K562 (cell line): ENCODE measurements around the gene PPM1G. TPM values are rescaled to one million over a fixed set of nuclear protein-coding genes. Genes with fewer than 3 reads are reported as not detected.

Experiments
- ATF6 ChIP-seq: sonication (generic); formaldehyde crosslinking; IDR thresholded peaks from 2 replicates; pipeline ENCODE4 v1.4.0; 2020; ENCODE audit warnings: mild to moderate bottlenecking, missing genetic modification reagents
- CREB3 ChIP-seq: fragments of 450-650 bp; conservative IDR thresholded peaks from 2 replicates; pipeline ENCODE4 v1.6.1; 2016; ENCODE audit warnings: missing genetic modification characterization, low read depth, mild to moderate bottlenecking, missing compliant biosample characterization, moderate library complexity
- CSDE1 ChIP-seq, 2 experiments: fragments of 450-650 bp; IDR thresholded peaks; 2 replicates each; pipeline ENCODE4 v1.6.1; 2016; ENCODE audit warnings: mild to moderate bottlenecking in 1 of 2
- E2F4 ChIP-seq: sonication (generic); formaldehyde crosslinking; IDR thresholded peaks from 2 replicates; pipeline ENCODE4 v1.8.0; 2022; ENCODE audit warnings: mild to moderate bottlenecking, low read depth, missing genetic modification reagents
- EP300 ChIP-seq: IDR thresholded peaks from 2 replicates; pipeline ENCODE4 v1.6.1; 2012; ENCODE audit warnings: low read length, improper control_type of control experiment
- GTF2E2 ChIP-seq: fragments of 200-800 bp; sonication (Bioruptor generic); IDR thresholded peaks from 2 replicates; pipeline ENCODE4 v1.6.1; 2016; ENCODE audit warnings: missing genetic modification characterization, missing compliant biosample characterization
- KLF16 ChIP-seq: IDR thresholded peaks from 2 replicates; pipeline ENCODE4 v1.6.1; 2016; ENCODE audit warnings: antibody characterized with exemption
- POLR2B ChIP-seq: fragments of 450-650 bp; IDR thresholded peaks from 2 replicates; pipeline ENCODE4 v1.6.1; 2018; ENCODE audit warnings: low read depth; ENCODE audit not compliant: partially characterized antibody
- RCOR1 ChIP-seq, 2 experiments: IDR thresholded peaks; 2 replicates each; pipeline ENCODE4 v1.6.1; 2012; ENCODE audit warnings: low read depth in 2 of 2, low read length in 2 of 2, borderline replicate concordance in 1 of 2, improper control_type of control experiment in 1 of 2
- SP2 ChIP-seq: IDR thresholded peaks from 2 replicates; pipeline ENCODE4 v1.6.1; 2011; ENCODE audit warnings: mild to moderate bottlenecking, low read depth, low read length, moderate library complexity; ENCODE audit not compliant: poor library complexity, severe bottlenecking; ENCODE audit errors: extremely low read depth
- ZNF274 ChIP-seq: IDR thresholded peaks from 2 replicates; pipeline ENCODE4 v1.6.1; 2011; ENCODE audit warnings: low read depth, mild to moderate bottlenecking, low read length, moderate library complexity, borderline replicate concordance
- ZNF75A ChIP-seq: fragments of 450-650 bp; formaldehyde crosslinking; IDR thresholded peaks from 2 replicates; pipeline ENCODE4 v1.4.0; 2020; ENCODE audit warnings: mild to moderate bottlenecking
- polyA plus RNA-seq, 8 experiments: library from polyadenylated mRNA; depleted of rRNA in 4 of 8; stranded (reverse) in 5 of 8; unstranded in 3 of 8; fragments of >200 nt; fragmentation: Nextera tagmentation in 2 of 8; fragmentation: Illumina TruSeq in 1 of 8; extraction: Ambion mirVana in 2 of 8; extraction: Trizol in 1 of 8; gene quantifications; 2 replicates each; pipeline versions ENCODE4 v1.2.1 to v1.2.3, GENCODE V29; 2011 to 2014; ENCODE audit warnings: inconsistent platforms in 1 of 8, missing spikeins in 1 of 8
- total RNA-seq, 7 experiments: library from RNA; depleted of rRNA in 6 of 7; stranded (reverse); fragments of >200 nt in 6 of 7; fragmentation: Illumina TruSeq in 2 of 7; extraction: Trizol in 2 of 7; gene quantifications; 2 replicates each; pipeline versions ENCODE4 v1.2.1 to v1.2.3, GENCODE V29; 2011 to 2021; ENCODE audit warnings: low replicate concordance in 1 of 7
- TF ChIP-seq, protein P1 (sequence below), 2 experiments: fragments of 450-650 bp in 1 of 2; sonication (generic) in 1 of 2; formaldehyde crosslinking in 1 of 2; IDR thresholded peaks in 1 of 2; conservative IDR thresholded peaks in 1 of 2; 2 replicates each; pipeline versions ENCODE4 v1.6.1 to v1.8.1; 2016 to 2023; ENCODE audit warnings: mild to moderate bottlenecking in 2 of 2, moderate library complexity in 2 of 2, inconsistent platforms in 1 of 2, missing genetic modification reagents in 1 of 2
- TF ChIP-seq, protein P2 (sequence below): fragments of 450-650 bp; IDR thresholded peaks from 2 replicates; pipeline ENCODE4 v1.6.1; 2016; ENCODE audit warnings: mild to moderate bottlenecking

Gene PPM1G
- total and polyA plus RNA-seq, 9 of the 15 experiments (the other 6 are each of a cell fraction or from before 2014, with no cell fraction given) = 61.7 to 230 (median 153) TPM

- TF ChIP-seq, protein P1, sequence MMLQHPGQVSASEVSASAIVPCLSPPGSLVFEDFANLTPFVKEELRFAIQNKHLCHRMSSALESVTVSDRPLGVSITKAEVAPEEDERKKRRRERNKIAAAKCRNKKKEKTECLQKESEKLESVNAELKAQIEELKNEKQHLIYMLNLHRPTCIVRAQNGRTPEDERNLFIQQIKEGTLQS (IDR thresholded peaks at IDR 0.05) = no peak
- TF ChIP-seq, protein P1 (CRISPR knock-in tag; conservative IDR thresholded peaks at IDR 0.05) = peak; percentile 56; the same call in 1 of the 2 replicates
- peak; percentile 92 for TF ChIP-seq GTF2E2 (tag)
- TF ChIP-seq E2F4 (CRISPR knock-in tag) = peak; percentile 9; the same call in 1 of the 2 replicates
- peak; percentile 52; the same call in 1 of the 2 replicates for TF ChIP-seq ZNF75A (CRISPR knock-in tag)
- peak; percentile 40 for TF ChIP-seq EP300
- no peak for TF ChIP-seq KLF16
- TF ChIP-seq SP2 = no peak
- peak; percentile 96 for TF ChIP-seq POLR2B
- peak; percentile 11 to 46; a peak in 2 of 4 replicates for TF ChIP-seq RCOR1 (IDR thresholded peaks at IDR 0.05; ENCODE audit: borderline replicate concordance in 1 of 2, low read depth in 2 of 2, low read length in 2 of 2)
- peak; percentile 93 for TF ChIP-seq ATF6 (CRISPR knock-in tag)
- no peak for TF ChIP-seq ZNF274
- TF ChIP-seq CSDE1 (IDR thresholded peaks at IDR 0.05) = no peak
- TF ChIP-seq, protein P2, sequence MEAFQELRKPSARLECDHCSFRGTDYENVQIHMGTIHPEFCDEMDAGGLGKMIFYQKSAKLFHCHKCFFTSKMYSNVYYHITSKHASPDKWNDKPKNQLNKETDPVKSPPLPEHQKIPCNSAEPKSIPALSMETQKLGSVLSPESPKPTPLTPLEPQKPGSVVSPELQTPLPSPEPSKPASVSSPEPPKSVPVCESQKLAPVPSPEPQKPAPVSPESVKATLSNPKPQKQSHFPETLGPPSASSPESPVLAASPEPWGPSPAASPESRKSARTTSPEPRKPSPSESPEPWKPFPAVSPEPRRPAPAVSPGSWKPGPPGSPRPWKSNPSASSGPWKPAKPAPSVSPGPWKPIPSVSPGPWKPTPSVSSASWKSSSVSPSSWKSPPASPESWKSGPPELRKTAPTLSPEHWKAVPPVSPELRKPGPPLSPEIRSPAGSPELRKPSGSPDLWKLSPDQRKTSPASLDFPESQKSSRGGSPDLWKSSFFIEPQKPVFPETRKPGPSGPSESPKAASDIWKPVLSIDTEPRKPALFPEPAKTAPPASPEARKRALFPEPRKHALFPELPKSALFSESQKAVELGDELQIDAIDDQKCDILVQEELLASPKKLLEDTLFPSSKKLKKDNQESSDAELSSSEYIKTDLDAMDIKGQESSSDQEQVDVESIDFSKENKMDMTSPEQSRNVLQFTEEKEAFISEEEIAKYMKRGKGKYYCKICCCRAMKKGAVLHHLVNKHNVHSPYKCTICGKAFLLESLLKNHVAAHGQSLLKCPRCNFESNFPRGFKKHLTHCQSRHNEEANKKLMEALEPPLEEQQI = no peak
- peak; percentile 78 for TF ChIP-seq CREB3 (tag)
These were observed at the start of gene PPM1G (continued) for GRCh38 chr2:27409321-27410073.
